GM12865 (cell line): Measurements from ENCODE around the gene HTRA3.

Experiments
- DNase-seq: peaks from one replicate; pipeline ENCODE4 v3.0.0; 2010; ENCODE audit warnings: low read depth
- H3K4me3 ChIP-seq: 2 replicates; pipeline ENCODE4 v1.5.1; 2011; ENCODE audit warnings: mild to moderate bottlenecking, low read depth, low read length, control low read depth
- CTCF ChIP-seq: IDR thresholded peaks from 2 replicates; pipeline ENCODE4 v1.5.1; 2011; ENCODE audit warnings: low read length, control low read depth, low read depth, inconsistent platforms; ENCODE audit not compliant: insufficient read depth; ENCODE audit errors: missing control alignments

Gene HTRA3

GRCh38 chr4:8259743-8260430, 9.7 kb upstream of the HTRA3 start:
- no peak overlapping the region for H3K4me3 ChIP-seq
- no peak for DNase-seq
- no peak for TF ChIP-seq CTCF

- H3K4me3 ChIP-seq, result no peak overlapping the region
- no peak for TF ChIP-seq CTCF
- no peak for DNase-seq
Observed at GRCh38 chr4:8260656-8261111, 8.9 kb upstream of the HTRA3 start.

- H3K4me3 ChIP-seq, result no peak overlapping the region
- no peak for TF ChIP-seq CTCF
- no peak for DNase-seq
Observed at GRCh38 chr4:8261851-8262535, 7.6 kb upstream of the HTRA3 start.

- no peak for TF ChIP-seq CTCF
- H3K4me3 ChIP-seq, result no peak overlapping the region
- DNase-seq, result no peak
Observed at GRCh38 chr4:8262637-8263322, 6.8 kb upstream of the HTRA3 start.

- DNase-seq, result no peak
- no peak overlapping the region for H3K4me3 ChIP-seq
- TF ChIP-seq CTCF, result no peak
Observed at GRCh38 chr4:8263397-8263796, 6.2 kb upstream of the HTRA3 start.

GRCh38 chr4:8264106-8264505, 5.4 kb upstream of the HTRA3 start:
- no peak for TF ChIP-seq CTCF
- no peak overlapping the region for H3K4me3 ChIP-seq
- DNase-seq, result no peak
